HepG2 (cell line): Measurements from ENCODE around the gene IARS2. TPM values are rescaled to one million over a fixed set of nuclear protein-coding genes. Genes with fewer than 3 reads are reported as not detected.

Experiments used
- CREB1 ChIP-seq, 2 experiments: fragments of 450-650 bp in 1 of 2; IDR thresholded peaks; 2 replicates each; pipeline ENCODE4 v1.6.1; 2016 to 2017; ENCODE audit warnings: control low read depth in 1 of 2, mild to moderate bottlenecking in 1 of 2, missing compliant biosample characterization in 1 of 2, missing genetic modification characterization in 1 of 2
- CTCF ChIP-seq: sonication (generic); formaldehyde crosslinking; IDR thresholded peaks from 2 replicates; pipeline ENCODE4 v1.5.0; 2020; ENCODE audit warnings: mild to moderate bottlenecking, missing genetic modification reagents, moderate library complexity
- NFIC ChIP-seq: IDR thresholded peaks from 2 replicates; pipeline ENCODE4 v1.6.1; 2012; ENCODE audit warnings: mild to moderate bottlenecking, low read length, inconsistent platforms
- PAXIP1 ChIP-seq: sonication (generic); formaldehyde crosslinking; conservative IDR thresholded peaks from 2 replicates; pipeline ENCODE4 v1.4.0; 2020; ENCODE audit warnings: mild to moderate bottlenecking, missing genetic modification reagents, moderate library complexity
- REST ChIP-seq, 2 experiments: IDR thresholded peaks; 2 replicates each; pipeline ENCODE4 v1.6.1; 2011 to 2012; ENCODE audit warnings: low read length in 2 of 2, borderline replicate concordance in 1 of 2, low read depth in 1 of 2, mild to moderate bottlenecking in 1 of 2, moderate library complexity in 1 of 2
- SNAPC4 ChIP-seq: sonication (generic); formaldehyde crosslinking; IDR thresholded peaks from 2 replicates; pipeline ENCODE4 v1.4.0; 2020; ENCODE audit warnings: mild to moderate bottlenecking, missing genetic modification reagents
- SP5 ChIP-seq: IDR thresholded peaks from 2 replicates; pipeline ENCODE4 v1.6.1; 2016; ENCODE audit warnings: low read depth, borderline replicate concordance
- ZHX1 ChIP-seq: sonication (generic); formaldehyde crosslinking; IDR thresholded peaks from 2 replicates; pipeline ENCODE4 v1.8.1; 2022; ENCODE audit warnings: low read depth, mild to moderate bottlenecking, missing genetic modification reagents
- polyA plus RNA-seq, 8 experiments: library from polyadenylated mRNA; depleted of rRNA in 3 of 8; stranded (reverse) in 7 of 8; unstranded in 1 of 8; fragments of >200 nt; fragmentation: Illumina TruSeq in 4 of 8; extraction: Trizol in 4 of 8; gene quantifications; 2 replicates each; pipeline versions ENCODE4 v1.2.1 to v1.2.3, GENCODE V29; 2011 to 2016; ENCODE audit warnings: low read depth in 4 of 8, missing spikeins in 1 of 8, mixed read lengths in 1 of 8; ENCODE audit not compliant: insufficient read depth in 1 of 8
- total RNA-seq, 5 experiments: library from RNA; depleted of rRNA; stranded (reverse); fragments of >200 nt; fragmentation: Illumina TruSeq; extraction: Trizol; gene quantifications; 2 replicates each; pipeline ENCODE4 v1.2.3, GENCODE V29; 2016; ENCODE audit warnings: low read depth in 1 of 5

Gene IARS2
- total and polyA plus RNA-seq, 2 of the 13 experiments (the other 11 are each of a cell fraction or from before 2014, with no cell fraction given), result 28.6 to 122 TPM

GRCh38 chr1:220093361-220094015 is 444 bp upstream of the IARS2 start (continued):
- TF ChIP-seq NFIC (0 out of 2 replicates have a peak, but pooled peaks have one; percentile 42), CREB1 (IDR thresholded peaks at IDR 0.05) (no peak), CREB1 (CRISPR knock-in tag; IDR thresholded peaks at IDR 0.05) (peak; percentile 54; the same call in 1 of the 2 replicates), ZHX1 (CRISPR knock-in tag) (no peak), REST (IDR thresholded peaks at IDR 0.05; ENCODE audit: borderline replicate concordance in 1 of 2, low read depth in 1 of 2, low read length in 2 of 2) (peak in 1 of 2 experiments; percentile 13; a peak in 1 of 4 replicates), PAXIP1 (CRISPR knock-in tag) (0 out of 2 replicates have a peak, but pooled peaks have one; percentile 2), SP5 (CRISPR knock-in tag) (peak; percentile 49; the same call in 1 of the 2 replicates), SNAPC4 (0 out of 2 replicates have a peak, but pooled peaks have one; percentile 7), CTCF (CRISPR knock-in tag) (0 out of 2 replicates have a peak, but pooled peaks have one; percentile 0)
